Fibroblast of skin of scalp (primary cell): ENCODE data around the gene RBM26.

ENCODE experiments used
- DNase-seq: peaks from one replicate; pipeline ENCODE4 v3.0.0-alpha.2; 2013

The RBM26 gene

DNA sequence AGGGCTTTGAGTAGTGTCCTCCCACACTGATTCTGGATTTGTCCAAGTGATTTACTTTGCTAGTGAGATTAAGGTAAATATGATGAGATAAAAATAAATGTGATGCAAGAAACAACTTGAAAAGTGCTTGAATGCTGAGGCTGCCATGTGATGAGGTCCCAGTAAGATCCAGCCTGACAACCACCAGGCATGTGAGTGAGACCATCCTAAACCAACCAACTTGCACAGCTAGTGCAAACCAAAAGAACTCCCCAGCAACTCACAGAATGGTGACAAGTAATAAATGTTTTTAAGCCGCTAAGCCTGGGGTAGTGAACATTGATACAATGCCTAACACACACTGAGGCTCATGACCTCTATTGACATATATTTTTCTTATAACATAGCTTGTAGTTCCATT lies 13.3 kb upstream of the RBM26 start:
- DNase-seq: no peak

DNA sequence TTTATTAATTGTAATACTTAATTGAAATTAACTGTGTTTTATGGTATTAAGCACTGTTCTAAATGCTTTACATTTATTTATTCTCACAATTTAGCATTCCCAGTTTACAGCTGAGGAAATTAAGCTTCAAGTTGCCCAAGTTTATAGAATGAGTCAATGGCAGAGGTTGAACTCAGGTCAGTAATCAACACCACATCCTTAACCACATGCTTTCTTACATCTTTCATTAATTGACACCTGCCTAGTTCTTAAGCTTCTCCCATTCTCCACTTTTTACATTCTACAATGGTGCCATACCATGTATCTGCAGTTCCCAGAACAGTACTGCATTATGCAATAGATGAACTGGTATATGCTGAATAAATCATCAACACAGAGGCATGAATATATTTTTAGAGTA lies 11.7 kb upstream of the RBM26 start:
- DNase-seq: no peak

DNA sequence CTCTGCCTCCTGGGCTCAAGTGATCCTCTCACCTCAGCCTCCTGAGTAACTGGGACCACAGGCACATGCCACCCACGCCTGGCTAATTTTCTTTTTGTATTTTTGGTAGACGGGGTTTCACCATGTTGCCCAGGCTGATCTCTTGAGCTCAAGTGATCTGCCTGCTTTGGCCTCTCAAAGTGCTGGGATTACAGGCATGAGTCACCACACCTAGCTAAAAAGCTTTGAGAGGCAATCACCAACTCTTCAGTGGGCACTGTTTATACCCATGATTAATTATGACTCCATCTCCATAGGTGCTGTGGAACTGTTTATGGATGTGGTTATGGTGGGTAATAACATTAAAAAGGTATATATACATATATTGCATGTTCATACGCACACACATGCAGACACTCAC lies 7.5 kb upstream of the RBM26 start:
- no peak for DNase-seq

DNA sequence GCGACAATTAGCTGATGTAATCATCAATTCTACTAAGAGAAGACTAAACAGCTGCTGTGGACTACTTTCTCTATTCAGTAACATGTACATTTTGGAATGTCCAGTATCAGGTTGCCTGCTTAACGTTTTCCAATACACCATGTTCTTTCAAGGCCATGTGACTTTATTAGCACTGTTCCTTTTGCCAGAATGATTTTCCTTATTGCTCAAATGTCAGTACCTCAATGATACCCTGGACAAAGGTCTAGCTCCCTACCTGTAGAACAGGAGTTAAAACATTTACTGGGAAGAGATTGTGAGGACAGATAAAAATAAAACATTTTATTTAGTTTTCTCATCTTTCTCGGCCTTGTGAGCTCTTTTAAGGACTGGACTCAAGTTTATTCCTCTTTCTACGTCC lies 3.8 kb upstream of the RBM26 start:
- no peak for DNase-seq

DNA sequence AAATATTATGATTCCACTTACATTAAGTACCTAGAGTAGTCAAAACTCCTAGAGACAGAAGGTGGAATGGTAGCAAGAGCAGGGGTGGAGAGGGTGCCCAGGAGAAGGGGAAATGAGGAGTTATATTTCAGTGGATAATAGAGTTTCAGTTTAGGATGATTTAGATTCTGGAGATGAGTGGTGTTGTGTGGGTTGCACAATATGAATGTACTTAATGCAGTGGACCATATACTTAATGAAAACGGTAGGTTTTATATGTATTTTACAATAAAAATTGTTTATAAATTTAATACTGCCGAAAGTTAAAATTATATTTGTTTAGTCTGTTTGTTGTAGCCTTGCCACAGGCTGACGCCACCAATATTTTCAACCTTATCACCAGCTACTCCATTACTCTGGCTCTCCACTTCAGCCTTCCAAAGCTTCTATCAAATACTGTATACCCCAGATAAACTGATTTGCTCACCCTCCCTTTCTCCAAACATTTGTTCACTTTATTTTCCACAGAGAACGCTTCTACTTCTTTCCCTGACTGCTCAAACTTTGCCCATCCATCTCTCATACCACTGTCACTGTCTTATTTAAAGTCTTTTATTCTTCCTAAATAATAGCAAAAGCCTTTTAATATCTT lies 1.4 kb upstream of the RBM26 start:
- DNase-seq: no peak

DNA sequence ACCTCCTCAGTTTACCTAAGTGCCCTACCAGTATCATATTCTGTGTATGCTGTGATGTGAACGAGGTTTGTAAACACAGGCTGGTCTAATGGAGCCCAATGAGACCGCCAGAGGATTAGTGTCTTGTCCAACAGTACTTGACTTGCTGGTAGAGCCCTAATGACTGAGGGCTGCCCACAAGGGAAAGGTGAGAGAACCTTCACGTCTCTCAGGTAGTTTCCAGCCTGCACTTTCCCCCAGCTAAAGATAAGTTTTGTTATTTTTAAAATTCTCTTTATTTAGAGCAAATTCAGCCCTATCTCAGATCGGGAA lies 498 bp upstream of the RBM26 start:
- DNase-seq: no peak

DNA sequence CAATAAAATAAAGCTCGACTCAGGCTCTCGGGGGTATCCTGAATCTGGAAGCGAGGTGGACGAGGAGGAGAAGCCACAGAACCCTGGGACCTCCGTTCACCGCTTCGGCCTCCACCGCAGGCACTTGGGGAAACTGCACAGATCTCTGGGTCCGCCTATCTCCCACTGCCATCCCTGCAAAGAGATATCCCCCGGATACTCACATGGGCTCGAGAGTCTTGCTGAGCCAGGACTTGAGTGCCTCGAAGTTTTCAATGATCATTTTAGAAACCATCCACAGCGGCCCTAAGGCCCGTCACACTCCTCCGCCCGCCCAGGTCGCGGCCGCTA lies 589 bp downstream of the RBM26 start:
- DNase-seq: peak; percentile 21

DNA sequence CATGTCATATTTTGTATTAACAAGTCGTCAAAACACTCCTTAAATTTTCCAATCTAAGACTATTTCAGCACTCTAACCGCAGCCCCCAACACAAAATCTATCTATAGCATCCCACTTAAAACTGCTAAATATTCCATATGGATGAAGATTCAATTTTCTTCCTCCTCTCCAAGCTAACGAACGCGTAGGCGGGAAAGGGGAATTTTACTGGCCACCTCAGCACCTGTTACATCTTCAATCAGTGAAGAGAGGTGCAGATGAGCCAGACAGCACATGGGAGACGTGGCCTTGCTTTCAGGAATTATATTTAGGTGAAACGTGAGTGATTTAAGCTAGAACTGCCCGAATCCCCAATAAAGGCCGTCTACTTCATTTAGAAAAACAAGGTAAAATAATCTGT lies 1.1 kb downstream of the RBM26 start:
- no peak for DNase-seq

DNA sequence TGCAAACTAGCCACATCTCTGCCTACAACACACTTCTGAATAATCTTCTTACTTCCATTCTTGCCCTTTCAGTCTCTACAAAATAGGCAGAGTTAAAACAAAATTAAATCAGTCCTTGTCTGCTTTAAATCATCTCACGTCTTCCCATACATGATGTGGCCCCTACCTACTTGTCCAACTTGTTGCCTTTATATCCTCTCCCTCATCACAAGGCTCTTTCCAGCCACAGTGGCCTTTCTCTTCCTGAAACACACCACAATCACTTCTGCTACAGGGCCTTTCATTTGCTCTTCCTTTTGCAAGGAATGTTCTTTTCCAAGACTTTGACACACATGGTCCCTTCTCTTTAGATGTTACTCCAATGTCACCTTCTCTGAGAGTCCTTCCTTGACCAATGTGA lies 1.7 kb downstream of the RBM26 start:
- no peak for DNase-seq

DNA sequence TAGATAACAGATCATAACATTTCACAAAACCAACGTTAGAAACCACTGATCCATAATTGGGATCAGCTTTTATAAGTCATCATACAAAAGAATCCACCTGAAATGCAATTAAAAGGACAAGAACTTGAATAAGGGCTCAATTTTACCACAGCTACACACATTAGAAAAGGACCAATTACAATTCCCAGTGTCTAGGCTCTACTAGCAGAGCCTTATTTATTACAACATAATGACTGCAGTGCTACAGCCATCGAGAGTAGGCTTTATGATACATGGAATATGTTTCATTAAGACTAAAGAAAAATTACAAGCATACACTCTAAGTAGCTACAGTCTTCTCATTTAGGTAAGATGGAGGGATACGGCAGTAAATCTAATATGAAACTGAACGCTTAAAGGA lies 2.9 kb downstream of the RBM26 start:
- no peak for DNase-seq

DNA sequence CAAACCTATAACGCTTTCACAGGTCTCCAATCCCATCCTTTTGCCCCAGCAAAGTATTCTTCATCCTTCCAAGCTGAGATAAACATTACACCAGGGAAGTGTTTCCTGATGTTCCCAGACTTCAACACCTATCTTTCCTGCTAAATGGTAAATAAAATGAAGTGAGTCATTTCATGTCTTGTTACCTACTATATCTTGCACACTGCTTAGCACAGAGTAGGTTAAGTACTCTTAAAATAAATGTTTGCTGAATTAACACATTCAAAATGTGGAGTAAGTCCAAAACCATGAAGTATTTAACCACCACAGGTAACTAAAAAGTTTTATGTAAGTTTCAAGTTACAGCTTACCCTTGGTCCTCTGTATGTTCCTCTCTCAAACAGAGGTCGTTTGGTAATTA lies 3.4 kb downstream of the RBM26 start:
- DNase-seq: no peak

DNA sequence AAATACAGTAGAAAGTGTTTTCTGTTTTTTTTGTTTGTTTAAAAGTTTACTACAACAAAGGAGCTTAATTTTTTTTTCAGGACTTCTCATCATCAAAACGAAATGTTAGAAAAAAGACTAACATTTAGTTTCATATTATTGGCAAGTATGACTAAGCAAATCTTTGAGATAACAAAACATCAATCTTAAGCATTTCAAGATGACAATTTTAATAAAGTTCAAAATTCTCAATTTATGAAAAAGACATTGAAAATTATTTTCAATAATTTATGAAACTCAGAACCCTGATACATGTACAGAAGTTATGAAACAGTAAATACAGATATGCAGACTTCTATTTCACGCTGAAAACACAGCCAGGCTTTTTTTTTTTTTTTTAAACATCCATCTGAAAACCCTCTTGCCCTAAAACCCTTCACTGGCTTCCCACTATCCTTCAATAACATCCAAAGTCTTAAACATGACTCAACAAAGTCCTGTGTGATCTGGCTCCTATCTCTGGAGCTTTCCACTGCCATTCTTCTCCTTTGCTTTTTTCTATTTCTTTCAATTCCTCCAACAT lies 3.9 kb downstream of the RBM26 start:
- DNase-seq: no peak

DNA sequence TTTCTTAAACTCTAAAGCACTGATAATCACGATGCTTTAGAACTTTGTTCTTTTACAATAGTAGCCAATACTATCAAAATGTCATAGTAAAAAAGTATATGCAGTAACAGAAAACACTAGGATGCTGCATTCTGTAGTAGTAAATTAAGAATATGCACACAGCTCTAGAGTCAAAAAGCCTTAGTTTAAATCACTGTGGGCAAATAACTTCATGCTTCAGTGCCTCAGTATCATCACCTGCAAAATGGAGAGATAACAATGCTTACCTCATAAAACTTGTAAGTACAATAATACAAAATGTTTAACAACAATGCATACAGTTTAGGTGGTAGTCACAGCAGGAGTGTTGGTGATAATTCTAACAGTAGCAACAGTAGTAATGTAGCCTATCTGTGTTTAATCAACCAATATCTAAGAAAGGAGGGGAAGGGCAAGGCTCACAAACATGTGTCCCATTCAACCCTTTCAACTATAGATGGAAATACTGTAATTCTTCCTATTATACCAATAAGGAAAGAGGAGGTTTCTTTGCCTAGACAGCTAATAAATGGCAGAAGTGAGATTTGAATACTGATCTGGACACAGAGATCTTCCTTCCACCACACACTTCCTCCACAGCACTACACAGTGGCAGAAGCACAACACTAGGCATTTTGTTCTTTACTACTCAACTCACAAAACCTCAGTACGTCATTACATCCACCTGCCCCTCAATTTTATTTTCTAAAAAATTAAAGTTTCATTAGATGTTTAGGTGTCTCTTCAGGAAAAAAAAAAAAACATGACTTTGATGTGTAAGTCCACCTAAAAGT lies 4.6 kb downstream of the RBM26 start:
- DNase-seq: no peak

DNA sequence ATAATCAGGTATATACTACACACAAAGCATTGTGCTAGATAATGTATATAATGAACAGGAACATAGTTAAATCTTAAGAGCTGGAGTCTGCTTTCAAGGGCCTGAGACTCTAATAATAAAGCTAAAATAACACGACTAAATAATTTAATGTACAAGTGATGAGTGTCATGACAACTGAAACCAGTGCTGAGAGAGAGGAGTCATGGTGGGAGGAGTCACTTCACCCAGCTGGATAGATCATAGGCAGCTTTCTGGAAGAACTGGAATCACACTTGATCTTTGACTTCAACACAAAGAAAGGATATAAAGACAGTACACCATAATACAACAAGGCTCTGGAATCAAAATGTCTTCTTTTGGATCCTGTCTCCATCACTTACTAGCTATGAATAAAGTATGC lies 7.1 kb downstream of the RBM26 start:
- peak; percentile 15 for DNase-seq

DNA sequence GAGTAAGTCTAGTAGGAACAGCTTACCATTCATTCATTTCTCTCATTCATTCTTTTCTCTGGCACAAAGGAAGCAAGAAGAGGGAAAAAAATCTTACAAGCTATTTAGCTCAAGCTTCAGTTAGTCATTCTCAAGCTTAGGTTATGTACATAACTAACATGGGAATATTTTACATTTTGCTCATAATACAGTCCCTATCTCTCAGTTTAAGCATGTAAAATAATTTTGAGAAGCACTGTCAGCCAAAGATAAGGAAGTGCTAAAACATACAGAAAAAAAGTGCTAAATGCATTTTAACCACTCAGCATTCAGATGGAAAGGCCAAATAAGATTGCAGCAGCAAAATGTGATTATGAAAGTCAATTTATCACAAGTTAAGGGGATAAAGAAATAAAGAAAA lies 7.9 kb downstream of the RBM26 start:
- DNase-seq: no peak

DNA sequence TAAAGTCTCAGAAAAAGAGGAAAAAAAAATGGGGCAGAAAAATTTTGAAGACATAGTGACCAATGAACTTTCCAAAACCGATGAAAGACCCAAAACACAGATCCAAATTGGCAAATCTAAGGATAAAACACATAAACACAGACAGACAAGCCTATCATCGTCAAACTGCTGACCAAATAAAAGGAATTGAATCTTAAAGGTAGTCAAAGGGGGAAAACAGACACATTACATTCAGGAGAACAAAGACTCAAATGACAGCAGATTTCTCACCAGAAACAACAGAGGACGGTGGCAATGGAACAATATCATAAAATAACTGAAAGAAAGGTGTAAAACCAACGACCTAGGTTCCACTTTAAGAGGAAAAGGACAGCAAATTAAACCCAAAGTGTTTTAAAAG lies 10.2 kb downstream of the RBM26 start:
- DNase-seq: no peak

DNA sequence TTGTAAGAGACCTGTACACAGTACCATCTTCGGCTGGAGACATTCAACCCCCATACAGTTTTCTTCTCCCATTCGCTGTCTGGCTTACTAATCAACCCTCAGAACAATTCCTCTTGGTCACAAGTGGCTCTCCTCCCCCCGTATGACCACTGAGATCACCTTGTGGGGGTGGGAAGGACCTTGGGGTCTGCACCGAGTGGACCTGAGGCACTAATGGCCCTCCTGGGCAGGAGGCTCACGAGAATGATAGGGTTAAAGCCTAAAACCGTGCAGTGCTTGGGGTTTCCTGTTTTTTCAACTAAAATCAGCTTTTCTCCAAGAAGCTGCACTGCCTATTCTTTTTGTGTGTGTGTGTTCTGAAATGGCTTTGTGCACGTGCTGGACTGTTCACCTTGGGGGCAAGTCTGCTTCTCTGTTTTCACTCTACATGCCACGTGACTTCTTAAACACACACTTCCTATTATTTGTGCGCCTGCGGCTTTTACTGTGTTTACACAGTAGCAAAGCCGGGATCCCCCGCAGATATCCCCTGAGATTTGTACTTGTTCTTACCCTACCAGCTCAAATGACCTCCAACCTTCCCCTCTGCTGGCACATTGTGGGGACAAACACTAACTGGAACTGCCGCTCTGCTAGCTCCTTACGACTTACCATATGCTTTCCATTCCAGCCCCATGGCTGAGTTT lies 12.3 kb downstream of the RBM26 start:
- DNase-seq: peak; percentile 11

DNA sequence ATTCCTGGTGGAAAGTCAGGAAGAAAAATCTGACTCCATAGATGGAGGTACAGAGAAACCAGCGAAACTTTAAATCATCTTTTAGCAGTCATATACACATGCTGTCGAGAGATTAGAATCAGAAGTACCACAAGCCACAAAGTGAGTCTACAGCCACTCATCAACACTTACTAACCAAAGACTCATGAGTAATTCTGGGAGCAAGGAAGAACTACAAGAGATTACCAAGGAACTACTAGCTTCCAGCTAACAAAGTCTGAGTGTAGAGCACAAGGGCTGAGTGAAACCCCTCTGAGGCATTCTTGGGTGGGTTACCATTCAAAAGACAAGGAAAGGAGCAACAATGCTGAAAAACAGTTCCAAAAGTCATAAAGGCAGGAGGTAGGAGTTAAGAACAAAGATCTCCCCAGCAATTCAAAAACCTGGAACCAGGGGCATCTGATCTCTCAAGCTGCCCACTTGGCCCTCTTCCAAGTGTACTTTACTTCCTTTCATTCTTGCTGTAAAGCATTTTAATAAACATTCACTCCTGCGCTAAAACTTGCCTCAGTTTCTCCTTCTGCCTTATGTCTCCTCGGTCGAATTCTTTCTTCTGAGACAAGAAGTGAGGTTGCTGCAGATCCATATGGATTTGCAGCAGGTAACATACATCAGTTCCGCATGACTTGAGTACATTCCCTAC lies 13.0 kb downstream of the RBM26 start:
- DNase-seq: peak; percentile 46

DNA sequence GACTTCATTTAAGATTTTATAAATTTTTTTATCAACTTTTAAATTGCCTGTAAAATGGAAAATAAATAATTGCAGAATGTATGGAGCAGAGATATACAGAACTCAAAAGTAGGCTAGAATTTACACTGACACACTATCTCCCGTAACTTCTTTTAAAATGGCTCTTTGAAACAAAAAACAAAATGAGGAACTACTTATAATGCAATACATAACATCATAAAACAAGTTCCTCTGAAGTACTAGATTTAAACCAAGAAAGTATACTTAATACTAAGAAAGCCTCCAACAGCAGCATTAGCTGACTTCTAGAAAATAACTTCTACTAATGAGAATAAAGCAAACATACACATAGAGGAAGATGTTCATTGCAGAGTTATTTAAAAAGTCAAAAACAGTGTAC lies 17.0 kb downstream of the RBM26 start:
- DNase-seq: no peak

DNA sequence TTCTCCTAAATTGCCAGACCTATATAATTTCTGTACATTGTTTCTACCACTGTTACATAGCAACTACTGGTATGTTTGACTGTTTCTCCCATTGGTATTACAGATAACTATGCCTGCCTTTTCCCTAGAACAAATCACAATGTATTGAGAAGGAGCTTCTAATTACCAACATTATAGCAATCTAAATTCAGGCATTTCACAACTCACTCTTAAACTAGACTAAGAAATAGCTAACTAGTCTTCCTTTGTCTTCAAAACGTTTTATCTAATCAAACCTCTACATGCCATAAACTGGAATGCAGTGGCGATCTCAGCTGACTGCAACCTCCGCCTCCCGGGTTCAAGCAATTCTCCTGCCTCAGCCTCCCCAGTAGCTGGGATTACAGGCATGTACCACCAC lies 18.2 kb downstream of the RBM26 start:
- DNase-seq: no peak

DNA sequence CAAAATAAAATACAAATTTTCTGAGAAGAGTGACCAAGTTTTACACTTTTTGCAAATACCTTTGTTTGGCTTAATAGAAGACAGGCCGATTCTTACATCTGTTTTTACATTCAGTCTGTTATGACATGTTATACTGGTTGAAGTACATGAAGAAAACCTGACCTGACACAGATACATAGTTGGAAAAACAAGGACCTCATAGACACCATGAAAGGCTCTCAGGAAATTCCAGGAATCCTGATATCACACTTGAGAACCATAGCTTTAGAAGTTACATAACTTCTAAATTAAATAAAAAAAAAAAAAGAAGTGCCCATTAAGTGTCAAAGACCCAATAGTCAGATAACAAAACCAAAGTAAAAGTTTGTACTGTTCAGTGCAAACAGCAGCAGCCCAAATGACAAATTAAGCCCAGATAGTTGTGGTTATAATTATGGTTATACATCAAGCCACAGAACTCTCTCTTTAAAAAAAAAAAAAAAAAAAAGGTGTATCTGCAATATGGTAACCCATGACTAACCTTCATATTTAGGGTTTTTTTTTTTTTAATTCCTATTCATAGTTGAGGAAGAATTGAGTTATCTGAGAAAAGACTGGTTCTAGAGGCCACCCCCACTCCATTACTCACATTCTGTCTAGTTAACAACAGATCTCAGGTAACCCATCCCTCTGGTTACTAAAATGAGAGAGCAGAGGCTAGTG lies 19.8 kb downstream of the RBM26 start:
- DNase-seq: no peak

DNA sequence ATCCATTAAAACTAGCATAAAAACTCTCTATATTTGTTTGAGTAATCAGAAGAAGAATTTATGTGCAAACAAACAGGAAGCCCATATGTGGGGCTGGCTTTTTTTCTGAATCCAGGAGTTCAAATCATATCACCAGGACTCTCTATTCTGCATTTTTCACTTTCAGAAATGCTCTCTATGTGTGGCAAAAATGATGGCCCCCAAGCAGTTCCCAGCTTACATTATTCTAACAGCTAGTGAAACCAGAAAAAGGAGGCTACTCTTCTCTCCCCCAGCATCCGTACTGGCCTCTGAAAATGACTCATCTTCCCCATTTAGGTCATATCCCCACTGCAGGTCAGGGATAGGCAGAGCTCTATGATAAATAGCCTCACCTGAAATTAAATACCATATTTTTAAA lies 20.4 kb downstream of the RBM26 start:
- DNase-seq: no peak
